OCI-LY7 (cell line): Measurements from ENCODE around the gene CCDC178. TPM values are rescaled to one million over a fixed set of nuclear protein-coding genes. Genes with fewer than 3 reads are reported as not detected.

Source experiments
- BruUV-seq: library from RNA; stranded (reverse); fragments of 400-500 nt; replicated peaks from 2 replicates; lab custom pipeline; 2021; lab: Mats Ljungman, UMichigan
- CTCF ChIA-PET: fragments of 300-600 bp; sonication (Branson Sonifier 250); formaldehyde crosslinking; loops from one replicate; lab custom pipeline; 2022; ENCODE audit warnings: antibody characterized with exemption; ENCODE audit not compliant: unreplicated experiment; lab: Charles Lee
- POLR2A ChIA-PET: fragments of 300-600 bp; sonication (Branson Sonifier 250); formaldehyde crosslinking; loops from one replicate; lab custom pipeline; 2022; ENCODE audit warnings: antibody characterized with exemption; lab: Charles Lee
- DNase-seq: peaks from one replicate; pipeline ENCODE4 v3.0.0-alpha.2; 2015; ENCODE audit warnings: low spot score
- H2AFZ ChIP-seq: fragments of 200-600 bp; sonication (generic), shearing (Covaris generic); 2 replicates; pipeline ENCODE4 v1.6.1; 2014; ENCODE audit warnings: mild to moderate bottlenecking, antibody characterized with exemption, low read length, moderate library complexity
- H3K27ac ChIP-seq: fragments of 200-600 bp; sonication (generic); 2 replicates; pipeline ENCODE4 v1.5.1; 2014; ENCODE audit warnings: mixed run types, low read depth, mild to moderate bottlenecking, moderate library complexity, low read length, inconsistent platforms; ENCODE audit not compliant: poor library complexity, severe bottlenecking
- H3K36me3 ChIP-seq: fragments of 200-600 bp; sonication (generic); 2 replicates; pipeline ENCODE4 v1.6.1; 2014; ENCODE audit warnings: mild to moderate bottlenecking, antibody characterized with exemption, low read length, moderate library complexity, mixed read lengths; ENCODE audit not compliant: insufficient read depth
- H3K4me1 ChIP-seq: fragments of 200-600 bp; sonication (generic); 2 replicates; pipeline ENCODE4 v1.5.1; 2014; ENCODE audit warnings: mild to moderate bottlenecking, low read length; ENCODE audit not compliant: insufficient read depth, poor library complexity, severe bottlenecking
- H3K4me2 ChIP-seq: fragments of 200-600 bp; sonication (generic); 2 replicates; pipeline ENCODE4 v1.6.1; 2014; ENCODE audit warnings: mild to moderate bottlenecking, low read length
- H3K4me3 ChIP-seq: fragments of 200-600 bp; sonication (generic); 2 replicates; pipeline ENCODE4 v1.5.1; 2014; ENCODE audit warnings: mild to moderate bottlenecking, low read depth, low read length; ENCODE audit not compliant: poor library complexity, severe bottlenecking
- H3K79me2 ChIP-seq: fragments of 200-600 bp; sonication (generic); 2 replicates; pipeline ENCODE4 v1.6.1; 2016; ENCODE audit warnings: low read depth, mild to moderate bottlenecking, low read length, moderate library complexity, mixed read lengths; ENCODE audit not compliant: insufficient read depth
- H3K9me2 ChIP-seq: fragments of 200-600 bp; sonication (generic); 2 replicates; pipeline ENCODE4 v1.6.1; 2016; ENCODE audit warnings: mild to moderate bottlenecking, low read length, mixed read lengths; ENCODE audit not compliant: insufficient read depth
- H3K9me3 ChIP-seq: fragments of 200-600 bp; sonication (generic); 2 replicates; pipeline ENCODE4 v1.6.1; 2014; ENCODE audit warnings: mild to moderate bottlenecking, mixed run types, low read length, mixed read lengths
- H4K20me1 ChIP-seq: fragments of 200-600 bp; sonication (generic); 2 replicates; pipeline ENCODE4 v1.6.1; 2014; ENCODE audit warnings: mild to moderate bottlenecking, antibody characterized with exemption, low read length, moderate library complexity, mixed read lengths; ENCODE audit not compliant: insufficient read depth
- EZH2phosphoT487 ChIP-seq: fragments of 200-600 bp; sonication (generic); IDR thresholded peaks from 2 replicates; pipeline ENCODE4 v1.6.1; 2018; ENCODE audit warnings: low read depth, borderline replicate concordance, mild to moderate bottlenecking, mixed run types, antibody characterized with exemption, low read length, moderate library complexity, mixed read lengths
- intact Hi-C: fragments of 100-400 bp; cut with micrococcal nuclease; formaldehyde crosslinking; loops from one replicate; pipeline ENCODE4 v1.10.0; 2022; ENCODE audit not compliant: unreplicated experiment
- total RNA-seq, 2 experiments: library from RNA; depleted of rRNA in 1 of 2; stranded (reverse); fragments of >200 nt in 1 of 2; shearing (Covaris generic) in 1 of 2; gene quantifications; 2 replicates each; pipeline ENCODE4 v1.2.3, GENCODE V29; 2014 to 2022
- TF ChIP-seq, protein P1 (sequence below): fragments of 200-600 bp; sonication (generic); conservative IDR thresholded peaks from 2 replicates; pipeline ENCODE4 v1.5.1; 2014; ENCODE audit warnings: mild to moderate bottlenecking, antibody characterized with exemption, low read length, moderate library complexity, mixed read lengths

The CCDC178 gene
- total RNA-seq, 2 experiments from 2014 or later, result not detected

DNA sequence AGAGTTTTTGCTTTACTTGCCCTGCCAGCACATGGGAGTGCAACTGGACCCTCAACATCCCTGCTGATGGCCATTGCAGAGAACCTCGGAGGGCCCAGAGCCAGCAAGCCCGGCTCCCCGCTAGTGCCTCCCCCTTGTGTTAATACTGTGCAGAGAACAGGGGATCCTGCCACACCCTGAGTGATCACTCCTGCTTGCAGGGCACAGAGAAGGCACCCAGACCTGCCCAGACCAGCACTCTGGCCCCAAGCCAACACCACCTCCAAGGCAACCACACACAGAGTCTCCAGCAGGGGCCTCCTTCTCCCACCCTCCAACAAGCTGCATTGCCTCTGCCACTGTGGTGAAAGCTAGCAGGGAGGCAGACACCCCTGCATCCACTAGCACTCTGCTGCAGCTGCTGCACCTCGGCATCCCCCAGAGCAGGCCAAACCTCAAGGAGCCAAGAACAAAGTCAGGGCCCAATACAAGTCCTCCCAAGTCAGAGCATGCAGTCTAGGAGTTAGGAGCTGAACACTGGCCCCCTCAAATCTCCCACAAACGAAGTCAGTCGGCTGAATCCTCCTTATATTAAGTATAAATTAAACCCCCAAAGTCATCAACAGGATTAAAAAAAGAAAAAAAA, 157.7 kb downstream of the CCDC178 start:
- no peaks in the 10 kb centered on the region for H3K4me1 ChIP-seq
- no TSS peak for BruUV-seq
- H3K27ac ChIP-seq, result no peak overlapping the region
- H3K79me2 ChIP-seq, result no peaks in the 10 kb centered on the region
- intact Hi-C loops, result no loop called here
- H2AFZ ChIP-seq, result no peak overlapping the region
- no peak overlapping the region for H3K4me3 ChIP-seq
- CTCF ChIA-PET, result no interaction called here
- no peak for DNase-seq
- H3K4me2 ChIP-seq, result no peak overlapping the region
- H3K36me3 ChIP-seq, result no peaks in the 10 kb centered on the region
- no peaks in the 10 kb centered on the region for H3K9me2 ChIP-seq
- POLR2A ChIA-PET, result no interaction called here
- TF ChIP-seq, protein P1, sequence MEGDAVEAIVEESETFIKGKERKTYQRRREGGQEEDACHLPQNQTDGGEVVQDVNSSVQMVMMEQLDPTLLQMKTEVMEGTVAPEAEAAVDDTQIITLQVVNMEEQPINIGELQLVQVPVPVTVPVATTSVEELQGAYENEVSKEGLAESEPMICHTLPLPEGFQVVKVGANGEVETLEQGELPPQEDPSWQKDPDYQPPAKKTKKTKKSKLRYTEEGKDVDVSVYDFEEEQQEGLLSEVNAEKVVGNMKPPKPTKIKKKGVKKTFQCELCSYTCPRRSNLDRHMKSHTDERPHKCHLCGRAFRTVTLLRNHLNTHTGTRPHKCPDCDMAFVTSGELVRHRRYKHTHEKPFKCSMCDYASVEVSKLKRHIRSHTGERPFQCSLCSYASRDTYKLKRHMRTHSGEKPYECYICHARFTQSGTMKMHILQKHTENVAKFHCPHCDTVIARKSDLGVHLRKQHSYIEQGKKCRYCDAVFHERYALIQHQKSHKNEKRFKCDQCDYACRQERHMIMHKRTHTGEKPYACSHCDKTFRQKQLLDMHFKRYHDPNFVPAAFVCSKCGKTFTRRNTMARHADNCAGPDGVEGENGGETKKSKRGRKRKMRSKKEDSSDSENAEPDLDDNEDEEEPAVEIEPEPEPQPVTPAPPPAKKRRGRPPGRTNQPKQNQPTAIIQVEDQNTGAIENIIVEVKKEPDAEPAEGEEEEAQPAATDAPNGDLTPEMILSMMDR, result no peak
- no peaks in the 10 kb centered on the region for H3K9me3 ChIP-seq
- H4K20me1 ChIP-seq, result no peaks in the 10 kb centered on the region

DNA sequence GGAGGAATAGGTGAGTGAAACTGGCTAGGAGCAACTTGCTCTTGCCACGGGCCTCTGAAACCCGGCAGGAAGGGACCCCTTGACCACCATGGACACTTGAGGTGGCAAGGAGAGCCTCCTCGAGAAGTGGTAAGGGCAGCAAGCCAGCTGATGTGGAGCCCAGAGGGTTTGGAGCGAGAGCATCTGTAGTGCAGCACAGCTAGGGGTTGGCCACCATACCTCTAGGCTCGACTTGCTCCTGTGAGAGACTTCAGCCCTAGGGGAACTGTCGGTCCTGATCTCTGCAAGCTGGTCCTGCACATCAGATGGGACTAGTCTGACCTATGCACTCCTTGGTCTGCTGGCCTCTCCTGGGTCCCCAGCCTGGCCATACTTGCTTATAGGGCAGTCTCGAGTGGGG, 158.4 kb downstream of the CCDC178 start:
- no peaks in the 10 kb centered on the region for H3K9me2 ChIP-seq
- no peaks in the 10 kb centered on the region for H3K36me3 ChIP-seq
- H3K9me3 ChIP-seq, result no peaks in the 10 kb centered on the region
- no peak for DNase-seq
- no peaks in the 10 kb centered on the region for H3K4me1 ChIP-seq
- H3K4me3 ChIP-seq, result no peak overlapping the region
- H2AFZ ChIP-seq, result no peak overlapping the region
- H3K4me2 ChIP-seq, result no peak overlapping the region
- H3K27ac ChIP-seq, result no peak overlapping the region
- TF ChIP-seq, protein P1, result no peak
- TF ChIP-seq EZH2phosphoT487, result no peak
- ChIA-PET CTCF (no interaction called here), POLR2A (no interaction called here)
- H3K79me2 ChIP-seq, result no peaks in the 10 kb centered on the region
- intact Hi-C loops, result no loop called here
- BruUV-seq, result no TSS peak
- H4K20me1 ChIP-seq, result no peaks in the 10 kb centered on the region

DNA sequence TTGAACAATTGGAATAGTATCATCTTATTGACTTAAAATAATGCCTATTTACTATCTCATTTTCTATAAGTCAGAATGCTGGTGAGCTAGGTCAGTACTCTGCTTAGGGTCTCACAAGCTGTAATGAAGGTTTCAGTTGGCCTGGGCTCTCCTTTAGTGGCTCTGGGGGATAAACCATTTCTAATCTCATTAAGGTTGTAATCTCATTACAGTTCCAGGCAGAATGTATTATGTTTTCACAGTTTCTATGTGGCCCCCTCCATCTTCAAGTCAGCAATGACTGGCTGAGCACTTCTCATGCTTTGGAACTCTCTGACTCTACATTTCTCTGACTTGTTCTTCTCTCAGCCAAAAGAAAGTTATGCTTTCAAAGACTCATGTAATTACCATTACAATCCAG, 163.1 kb downstream of the CCDC178 start:
- BruUV-seq, result no TSS peak
- no peak overlapping the region for H3K4me3 ChIP-seq
- H3K27ac ChIP-seq, result no peak overlapping the region
- no peak overlapping the region for H3K4me2 ChIP-seq
- H3K4me1 ChIP-seq, result no peaks in the 10 kb centered on the region
- H3K36me3 ChIP-seq, result no peaks in the 10 kb centered on the region
- H3K9me2 ChIP-seq, result no peaks in the 10 kb centered on the region
- H3K79me2 ChIP-seq, result no peaks in the 10 kb centered on the region
- H2AFZ ChIP-seq, result no peak overlapping the region
- DNase-seq, result no peak
- ChIA-PET CTCF (no interaction called here), POLR2A (no interaction called here)
- H4K20me1 ChIP-seq, result no peaks in the 10 kb centered on the region
- no peak for TF ChIP-seq EZH2phosphoT487
- TF ChIP-seq, protein P1, result no peak
- intact Hi-C loops, result no loop called here
- no peaks in the 10 kb centered on the region for H3K9me3 ChIP-seq
